ENCODE measurements around the gene CD8B. TPM values are rescaled to one million over a fixed set of nuclear protein-coding genes. Genes with fewer than 3 reads are reported as not detected.

Gene CD8B
- total and polyA plus RNA-seq, 2 of the 8 experiments (the other 6 are each of a cell fraction or from before 2014, with no cell fraction given): 0.35 to 0.63 TPM

DNA sequence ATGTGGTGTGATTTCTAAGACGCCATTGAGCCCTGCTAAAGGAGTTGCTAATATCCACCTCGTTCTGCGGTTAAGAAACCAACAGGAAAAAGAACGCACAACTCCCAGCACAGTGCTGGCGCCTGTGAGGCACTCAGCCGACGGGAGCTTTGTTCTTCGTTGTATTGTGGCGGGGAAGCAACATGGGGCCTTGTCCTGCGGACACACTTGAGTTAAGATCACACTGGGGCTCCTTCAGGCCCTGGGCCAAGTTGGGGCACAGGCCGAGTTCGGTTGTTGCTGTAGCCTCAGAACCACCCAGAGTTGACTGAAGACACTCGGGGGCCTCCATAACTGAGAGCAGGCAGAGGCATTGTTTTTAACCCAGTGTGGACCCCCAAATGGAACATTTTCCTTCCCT, 40.4 kb downstream of the CD8B start (continued):
- TF ChIP-seq, protein P1, sequence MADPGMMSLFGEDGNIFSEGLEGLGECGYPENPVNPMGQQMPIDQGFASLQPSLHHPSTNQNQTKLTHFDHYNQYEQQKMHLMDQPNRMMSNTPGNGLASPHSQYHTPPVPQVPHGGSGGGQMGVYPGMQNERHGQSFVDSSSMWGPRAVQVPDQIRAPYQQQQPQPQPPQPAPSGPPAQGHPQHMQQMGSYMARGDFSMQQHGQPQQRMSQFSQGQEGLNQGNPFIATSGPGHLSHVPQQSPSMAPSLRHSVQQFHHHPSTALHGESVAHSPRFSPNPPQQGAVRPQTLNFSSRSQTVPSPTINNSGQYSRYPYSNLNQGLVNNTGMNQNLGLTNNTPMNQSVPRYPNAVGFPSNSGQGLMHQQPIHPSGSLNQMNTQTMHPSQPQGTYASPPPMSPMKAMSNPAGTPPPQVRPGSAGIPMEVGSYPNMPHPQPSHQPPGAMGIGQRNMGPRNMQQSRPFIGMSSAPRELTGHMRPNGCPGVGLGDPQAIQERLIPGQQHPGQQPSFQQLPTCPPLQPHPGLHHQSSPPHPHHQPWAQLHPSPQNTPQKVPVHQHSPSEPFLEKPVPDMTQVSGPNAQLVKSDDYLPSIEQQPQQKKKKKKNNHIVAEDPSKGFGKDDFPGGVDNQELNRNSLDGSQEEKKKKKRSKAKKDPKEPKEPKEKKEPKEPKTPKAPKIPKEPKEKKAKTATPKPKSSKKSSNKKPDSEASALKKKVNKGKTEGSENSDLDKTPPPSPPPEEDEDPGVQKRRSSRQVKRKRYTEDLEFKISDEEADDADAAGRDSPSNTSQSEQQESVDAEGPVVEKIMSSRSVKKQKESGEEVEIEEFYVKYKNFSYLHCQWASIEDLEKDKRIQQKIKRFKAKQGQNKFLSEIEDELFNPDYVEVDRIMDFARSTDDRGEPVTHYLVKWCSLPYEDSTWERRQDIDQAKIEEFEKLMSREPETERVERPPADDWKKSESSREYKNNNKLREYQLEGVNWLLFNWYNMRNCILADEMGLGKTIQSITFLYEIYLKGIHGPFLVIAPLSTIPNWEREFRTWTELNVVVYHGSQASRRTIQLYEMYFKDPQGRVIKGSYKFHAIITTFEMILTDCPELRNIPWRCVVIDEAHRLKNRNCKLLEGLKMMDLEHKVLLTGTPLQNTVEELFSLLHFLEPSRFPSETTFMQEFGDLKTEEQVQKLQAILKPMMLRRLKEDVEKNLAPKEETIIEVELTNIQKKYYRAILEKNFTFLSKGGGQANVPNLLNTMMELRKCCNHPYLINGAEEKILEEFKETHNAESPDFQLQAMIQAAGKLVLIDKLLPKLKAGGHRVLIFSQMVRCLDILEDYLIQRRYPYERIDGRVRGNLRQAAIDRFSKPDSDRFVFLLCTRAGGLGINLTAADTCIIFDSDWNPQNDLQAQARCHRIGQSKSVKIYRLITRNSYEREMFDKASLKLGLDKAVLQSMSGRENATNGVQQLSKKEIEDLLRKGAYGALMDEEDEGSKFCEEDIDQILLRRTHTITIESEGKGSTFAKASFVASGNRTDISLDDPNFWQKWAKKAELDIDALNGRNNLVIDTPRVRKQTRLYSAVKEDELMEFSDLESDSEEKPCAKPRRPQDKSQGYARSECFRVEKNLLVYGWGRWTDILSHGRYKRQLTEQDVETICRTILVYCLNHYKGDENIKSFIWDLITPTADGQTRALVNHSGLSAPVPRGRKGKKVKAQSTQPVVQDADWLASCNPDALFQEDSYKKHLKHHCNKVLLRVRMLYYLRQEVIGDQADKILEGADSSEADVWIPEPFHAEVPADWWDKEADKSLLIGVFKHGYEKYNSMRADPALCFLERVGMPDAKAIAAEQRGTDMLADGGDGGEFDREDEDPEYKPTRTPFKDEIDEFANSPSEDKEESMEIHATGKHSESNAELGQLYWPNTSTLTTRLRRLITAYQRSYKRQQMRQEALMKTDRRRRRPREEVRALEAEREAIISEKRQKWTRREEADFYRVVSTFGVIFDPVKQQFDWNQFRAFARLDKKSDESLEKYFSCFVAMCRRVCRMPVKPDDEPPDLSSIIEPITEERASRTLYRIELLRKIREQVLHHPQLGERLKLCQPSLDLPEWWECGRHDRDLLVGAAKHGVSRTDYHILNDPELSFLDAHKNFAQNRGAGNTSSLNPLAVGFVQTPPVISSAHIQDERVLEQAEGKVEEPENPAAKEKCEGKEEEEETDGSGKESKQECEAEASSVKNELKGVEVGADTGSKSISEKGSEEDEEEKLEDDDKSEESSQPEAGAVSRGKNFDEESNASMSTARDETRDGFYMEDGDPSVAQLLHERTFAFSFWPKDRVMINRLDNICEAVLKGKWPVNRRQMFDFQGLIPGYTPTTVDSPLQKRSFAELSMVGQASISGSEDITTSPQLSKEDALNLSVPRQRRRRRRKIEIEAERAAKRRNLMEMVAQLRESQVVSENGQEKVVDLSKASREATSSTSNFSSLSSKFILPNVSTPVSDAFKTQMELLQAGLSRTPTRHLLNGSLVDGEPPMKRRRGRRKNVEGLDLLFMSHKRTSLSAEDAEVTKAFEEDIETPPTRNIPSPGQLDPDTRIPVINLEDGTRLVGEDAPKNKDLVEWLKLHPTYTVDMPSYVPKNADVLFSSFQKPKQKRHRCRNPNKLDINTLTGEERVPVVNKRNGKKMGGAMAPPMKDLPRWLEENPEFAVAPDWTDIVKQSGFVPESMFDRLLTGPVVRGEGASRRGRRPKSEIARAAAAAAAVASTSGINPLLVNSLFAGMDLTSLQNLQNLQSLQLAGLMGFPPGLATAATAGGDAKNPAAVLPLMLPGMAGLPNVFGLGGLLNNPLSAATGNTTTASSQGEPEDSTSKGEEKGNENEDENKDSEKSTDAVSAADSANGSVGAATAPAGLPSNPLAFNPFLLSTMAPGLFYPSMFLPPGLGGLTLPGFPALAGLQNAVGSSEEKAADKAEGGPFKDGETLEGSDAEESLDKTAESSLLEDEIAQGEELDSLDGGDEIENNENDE (IDR thresholded peaks at IDR 0.05; ENCODE audit: insufficient replicate concordance, low read length): no peak
- no peak for TF ChIP-seq RBBP5 (IDR thresholded peaks at IDR 0.05; ENCODE audit: borderline replicate concordance, low read depth, low read length)
- no peak for TF ChIP-seq POLR2A (IDR thresholded peaks at IDR 0.05; ENCODE audit: control extremely low read depth in 1 of 2, low read depth in 2 of 2, low read length in 2 of 2)
- no peak for TF ChIP-seq EP300 (IDR thresholded peaks at IDR 0.05; ENCODE audit: borderline replicate concordance in 1 of 2, low read depth in 2 of 2, low read length in 2 of 2)

All from H1 (cell line).